HL-60 (cell line): ENCODE data around the gene FBH1.

ENCODE experiments used
- GABPA ChIP-seq: IDR thresholded peaks from 2 replicates; pipeline ENCODE4 v1.6.1; 2012; ENCODE audit warnings: low read depth
- POLR2AphosphoS5 ChIP-seq: IDR thresholded peaks from 2 replicates; pipeline ENCODE4 v1.6.1; 2012; ENCODE audit warnings: low read depth
- SPI1 ChIP-seq: IDR thresholded peaks from 2 replicates; pipeline ENCODE4 v1.6.1; 2012; ENCODE audit warnings: low read depth, mild to moderate bottlenecking, borderline replicate concordance
- TF ChIP-seq, protein P1 (sequence below): IDR thresholded peaks from 2 replicates; pipeline ENCODE4 v1.6.1; 2012; ENCODE audit warnings: low read depth; ENCODE audit not compliant: insufficient replicate concordance
- TF ChIP-seq, protein P2 (sequence below): IDR thresholded peaks from one replicate; pipeline ENCODE4 v1.5.1; 2011; ENCODE audit warnings: low read length, control low read depth, inconsistent platforms; ENCODE audit not compliant: insufficient read depth

DNA sequence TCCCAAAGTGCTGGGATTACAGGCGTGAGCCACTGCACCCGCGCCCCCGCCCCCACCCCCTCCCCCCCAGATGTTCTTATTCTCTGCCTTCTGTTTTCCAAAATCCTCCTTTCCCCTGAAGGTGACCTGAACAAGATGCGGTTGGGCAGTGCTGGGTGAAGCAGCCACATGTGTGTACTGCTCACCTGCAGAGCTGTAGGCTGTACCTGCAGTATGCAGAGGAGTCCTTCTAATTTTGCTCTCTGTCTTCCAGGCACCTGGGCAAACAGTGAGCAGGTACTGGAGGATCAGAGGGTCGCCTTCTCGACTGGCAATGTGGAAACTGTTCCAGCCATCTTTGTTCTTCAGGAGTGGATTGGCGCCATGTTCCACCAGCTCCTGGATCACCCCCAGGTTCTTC is 2.4 kb upstream of the FBH1 start:
- TF ChIP-seq, protein P1, sequence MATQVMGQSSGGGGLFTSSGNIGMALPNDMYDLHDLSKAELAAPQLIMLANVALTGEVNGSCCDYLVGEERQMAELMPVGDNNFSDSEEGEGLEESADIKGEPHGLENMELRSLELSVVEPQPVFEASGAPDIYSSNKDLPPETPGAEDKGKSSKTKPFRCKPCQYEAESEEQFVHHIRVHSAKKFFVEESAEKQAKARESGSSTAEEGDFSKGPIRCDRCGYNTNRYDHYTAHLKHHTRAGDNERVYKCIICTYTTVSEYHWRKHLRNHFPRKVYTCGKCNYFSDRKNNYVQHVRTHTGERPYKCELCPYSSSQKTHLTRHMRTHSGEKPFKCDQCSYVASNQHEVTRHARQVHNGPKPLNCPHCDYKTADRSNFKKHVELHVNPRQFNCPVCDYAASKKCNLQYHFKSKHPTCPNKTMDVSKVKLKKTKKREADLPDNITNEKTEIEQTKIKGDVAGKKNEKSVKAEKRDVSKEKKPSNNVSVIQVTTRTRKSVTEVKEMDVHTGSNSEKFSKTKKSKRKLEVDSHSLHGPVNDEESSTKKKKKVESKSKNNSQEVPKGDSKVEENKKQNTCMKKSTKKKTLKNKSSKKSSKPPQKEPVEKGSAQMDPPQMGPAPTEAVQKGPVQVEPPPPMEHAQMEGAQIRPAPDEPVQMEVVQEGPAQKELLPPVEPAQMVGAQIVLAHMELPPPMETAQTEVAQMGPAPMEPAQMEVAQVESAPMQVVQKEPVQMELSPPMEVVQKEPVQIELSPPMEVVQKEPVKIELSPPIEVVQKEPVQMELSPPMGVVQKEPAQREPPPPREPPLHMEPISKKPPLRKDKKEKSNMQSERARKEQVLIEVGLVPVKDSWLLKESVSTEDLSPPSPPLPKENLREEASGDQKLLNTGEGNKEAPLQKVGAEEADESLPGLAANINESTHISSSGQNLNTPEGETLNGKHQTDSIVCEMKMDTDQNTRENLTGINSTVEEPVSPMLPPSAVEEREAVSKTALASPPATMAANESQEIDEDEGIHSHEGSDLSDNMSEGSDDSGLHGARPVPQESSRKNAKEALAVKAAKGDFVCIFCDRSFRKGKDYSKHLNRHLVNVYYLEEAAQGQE: no peak
- TF ChIP-seq, protein P2, sequence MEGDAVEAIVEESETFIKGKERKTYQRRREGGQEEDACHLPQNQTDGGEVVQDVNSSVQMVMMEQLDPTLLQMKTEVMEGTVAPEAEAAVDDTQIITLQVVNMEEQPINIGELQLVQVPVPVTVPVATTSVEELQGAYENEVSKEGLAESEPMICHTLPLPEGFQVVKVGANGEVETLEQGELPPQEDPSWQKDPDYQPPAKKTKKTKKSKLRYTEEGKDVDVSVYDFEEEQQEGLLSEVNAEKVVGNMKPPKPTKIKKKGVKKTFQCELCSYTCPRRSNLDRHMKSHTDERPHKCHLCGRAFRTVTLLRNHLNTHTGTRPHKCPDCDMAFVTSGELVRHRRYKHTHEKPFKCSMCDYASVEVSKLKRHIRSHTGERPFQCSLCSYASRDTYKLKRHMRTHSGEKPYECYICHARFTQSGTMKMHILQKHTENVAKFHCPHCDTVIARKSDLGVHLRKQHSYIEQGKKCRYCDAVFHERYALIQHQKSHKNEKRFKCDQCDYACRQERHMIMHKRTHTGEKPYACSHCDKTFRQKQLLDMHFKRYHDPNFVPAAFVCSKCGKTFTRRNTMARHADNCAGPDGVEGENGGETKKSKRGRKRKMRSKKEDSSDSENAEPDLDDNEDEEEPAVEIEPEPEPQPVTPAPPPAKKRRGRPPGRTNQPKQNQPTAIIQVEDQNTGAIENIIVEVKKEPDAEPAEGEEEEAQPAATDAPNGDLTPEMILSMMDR: no peak
- TF ChIP-seq GABPA (no peak), POLR2AphosphoS5 (no peak), SPI1 (no peak)
